ENCODE measurements around the gene PSG5.
"Not testable (repeated sequence)": the region's sequence is repeated elsewhere in the genome, so short reads cannot be mapped to it uniquely, and the experiment has no call there.

The PSG5 gene

DNA sequence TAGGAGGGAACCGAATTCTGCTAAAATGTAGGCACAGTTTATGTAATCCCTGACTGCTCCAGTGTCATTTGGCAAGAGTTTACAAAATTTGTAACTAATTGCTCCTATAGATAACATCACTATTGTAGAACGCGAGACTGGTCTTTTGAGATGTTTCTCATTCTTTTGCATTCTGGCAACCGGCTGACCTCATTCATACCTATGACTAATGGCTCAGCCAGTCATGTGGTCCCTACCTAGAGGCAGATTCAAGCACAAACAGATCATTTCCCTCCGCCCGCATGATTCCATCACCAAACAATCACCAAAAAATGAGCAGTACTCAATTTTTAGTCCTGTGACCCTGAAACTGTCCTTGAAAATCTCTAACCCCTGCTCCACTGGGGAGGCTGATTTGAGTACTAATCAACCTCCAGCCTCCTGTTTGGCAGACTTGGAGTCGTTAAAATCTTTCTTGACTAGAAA is 15.0 kb upstream of the PSG5 start:
- H3K4me3 ChIP-seq (ENCODE audit: low read depth, low read length), result not testable (repeated sequence)

DNA sequence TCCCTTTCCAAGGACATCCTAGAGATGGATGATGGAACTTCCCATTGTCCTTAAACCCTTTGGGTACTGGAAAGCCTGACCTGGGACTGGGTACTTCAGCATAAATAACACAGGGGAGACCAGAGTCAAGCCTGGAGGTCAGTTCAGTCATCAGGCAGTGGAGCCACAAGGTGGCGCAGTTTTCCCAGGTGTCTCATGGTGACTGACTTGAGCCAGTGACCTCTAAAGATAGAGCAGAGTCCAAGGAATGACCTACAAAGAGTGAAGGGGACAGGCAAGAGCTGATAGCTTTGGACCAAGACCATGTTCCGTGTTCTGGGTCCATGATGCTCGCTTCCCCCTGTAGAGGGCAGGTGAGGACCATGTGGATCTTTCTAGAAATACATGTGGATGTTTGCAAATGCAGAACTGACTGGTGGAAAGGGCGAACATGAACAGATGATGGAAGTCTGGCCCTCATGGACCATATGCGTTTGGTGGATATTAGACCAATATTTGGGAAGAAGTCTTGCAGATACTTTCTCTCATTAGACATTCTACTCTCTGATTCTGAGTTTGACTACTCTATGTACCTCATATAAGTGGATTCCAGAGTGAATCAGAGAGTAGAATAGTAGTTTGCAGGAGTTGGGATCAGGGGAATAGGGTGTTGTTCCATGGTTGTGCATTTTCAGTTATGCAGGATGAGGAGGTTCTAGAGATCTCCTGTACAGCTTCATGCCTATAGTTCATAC is 12.5 kb upstream of the PSG5 start:
- not testable (repeated sequence) for H3K4me3 ChIP-seq (ENCODE audit: low read depth, low read length)

DNA sequence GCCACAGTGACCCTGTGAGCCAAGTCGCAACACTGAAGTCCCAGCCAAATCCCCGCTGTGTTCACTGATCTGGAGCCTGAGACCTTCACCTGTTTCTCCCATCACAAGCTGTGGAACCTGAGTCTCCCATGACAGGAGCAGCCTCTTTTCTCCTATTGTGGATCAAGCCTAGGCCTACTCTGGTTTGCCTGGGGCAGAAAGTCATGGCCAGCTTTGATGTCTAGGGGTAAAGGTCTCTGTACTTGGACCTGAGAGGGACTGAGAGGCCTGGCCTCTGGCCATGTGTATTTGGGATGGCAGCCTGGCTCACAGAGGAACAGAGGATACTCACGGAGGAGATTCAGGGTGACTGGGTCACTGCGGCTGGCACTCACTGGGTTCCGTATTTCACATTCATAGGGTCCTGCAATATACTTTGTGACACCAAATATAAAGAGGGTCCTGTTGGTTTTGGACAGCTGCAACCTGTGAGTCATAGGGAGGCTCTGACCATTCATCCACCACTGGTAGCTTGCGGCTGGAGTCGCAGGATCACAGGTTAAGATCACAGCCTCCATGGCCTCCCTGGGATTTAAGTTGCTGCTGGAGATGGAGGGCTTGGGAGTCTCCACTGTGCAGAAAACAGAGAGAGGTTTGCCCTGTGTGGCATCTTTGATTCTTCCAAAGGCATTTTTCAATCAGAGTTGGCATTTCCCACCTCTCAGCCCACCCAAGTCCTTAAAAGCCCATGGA is 11.5 kb upstream of the PSG5 start:
- H3K4me3 ChIP-seq (ENCODE audit: low read depth, low read length), result not testable (repeated sequence)

DNA sequence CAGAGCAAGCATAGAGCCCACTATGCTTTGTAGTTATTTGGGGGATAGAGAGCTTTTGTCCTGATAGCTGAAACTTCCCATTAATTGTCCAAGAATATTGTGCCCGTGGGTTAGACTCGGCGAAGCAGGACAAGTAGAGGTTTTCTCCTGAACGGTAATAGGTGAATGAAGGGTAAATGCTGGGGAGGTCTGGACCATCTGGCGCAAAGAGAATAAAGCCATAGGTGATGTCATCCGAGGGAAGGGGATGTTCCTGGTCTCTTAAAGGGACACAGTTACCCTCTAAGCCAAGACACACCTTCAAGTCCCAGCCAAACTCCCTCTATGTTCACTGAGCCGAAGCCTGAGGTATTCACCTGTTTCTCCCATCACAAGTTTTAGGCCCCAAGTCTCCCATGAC is 8.1 kb upstream of the PSG5 start:
- H3K4me3 ChIP-seq (ENCODE audit: low read depth, low read length), result not testable (repeated sequence)

DNA sequence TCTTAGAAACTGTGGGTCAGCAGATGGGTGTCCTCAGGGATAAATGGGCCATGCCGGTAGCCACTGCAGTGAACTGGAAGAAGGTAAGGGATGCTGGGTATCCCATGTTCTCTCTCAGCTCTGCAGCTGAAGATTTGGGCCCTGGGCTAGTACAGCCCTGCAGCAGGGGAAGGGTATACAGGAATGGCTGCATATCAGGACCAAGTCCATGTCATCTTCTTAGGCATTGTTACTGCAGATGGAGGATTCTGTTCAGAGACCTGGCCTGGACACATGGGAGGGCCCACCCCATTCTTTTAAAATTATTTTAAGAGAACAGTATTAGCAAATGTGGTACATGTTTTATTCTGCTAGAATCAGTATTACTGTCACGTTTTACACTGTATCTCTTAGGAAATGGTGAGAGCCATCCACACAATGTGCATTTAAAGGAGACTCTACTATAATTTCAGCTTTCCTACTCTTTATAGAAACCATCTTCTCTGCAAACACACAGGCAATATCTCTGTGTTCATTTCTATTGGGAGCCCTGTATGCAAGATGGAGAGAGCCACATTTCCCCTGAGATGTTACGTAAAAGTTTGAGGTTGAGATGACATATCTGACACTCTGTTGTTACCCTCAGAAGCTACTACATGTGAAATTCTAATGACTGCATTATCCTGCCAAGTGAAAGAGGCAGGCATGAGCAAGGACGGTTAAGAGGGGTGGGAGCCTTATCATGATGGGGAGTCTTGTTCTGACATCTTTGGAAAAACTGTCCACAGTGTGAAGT is 6.2 kb upstream of the PSG5 start:
- not testable (repeated sequence) for H3K4me3 ChIP-seq (ENCODE audit: low read depth, low read length)

DNA sequence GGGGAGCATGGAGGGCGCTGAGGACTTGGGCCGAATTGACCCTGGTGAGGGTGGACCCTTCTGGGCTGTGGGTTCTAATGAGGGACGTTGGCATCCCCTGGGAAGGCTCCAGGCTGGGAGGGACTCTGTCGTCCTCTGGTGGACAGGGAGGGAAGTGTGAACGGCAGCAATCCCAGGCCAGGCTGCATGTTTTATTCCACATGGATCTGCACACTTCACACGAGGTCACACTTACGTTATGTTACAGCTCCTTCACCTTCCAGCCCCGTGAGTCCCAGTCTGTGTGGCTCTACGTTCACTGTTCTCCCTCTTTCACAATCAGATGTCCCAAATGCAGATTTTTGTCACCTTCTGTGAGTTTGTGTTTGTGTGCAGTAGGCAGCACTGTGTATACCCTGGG is 1.8 kb upstream of the PSG5 start:
- TF ChIP-seq, protein P1, sequence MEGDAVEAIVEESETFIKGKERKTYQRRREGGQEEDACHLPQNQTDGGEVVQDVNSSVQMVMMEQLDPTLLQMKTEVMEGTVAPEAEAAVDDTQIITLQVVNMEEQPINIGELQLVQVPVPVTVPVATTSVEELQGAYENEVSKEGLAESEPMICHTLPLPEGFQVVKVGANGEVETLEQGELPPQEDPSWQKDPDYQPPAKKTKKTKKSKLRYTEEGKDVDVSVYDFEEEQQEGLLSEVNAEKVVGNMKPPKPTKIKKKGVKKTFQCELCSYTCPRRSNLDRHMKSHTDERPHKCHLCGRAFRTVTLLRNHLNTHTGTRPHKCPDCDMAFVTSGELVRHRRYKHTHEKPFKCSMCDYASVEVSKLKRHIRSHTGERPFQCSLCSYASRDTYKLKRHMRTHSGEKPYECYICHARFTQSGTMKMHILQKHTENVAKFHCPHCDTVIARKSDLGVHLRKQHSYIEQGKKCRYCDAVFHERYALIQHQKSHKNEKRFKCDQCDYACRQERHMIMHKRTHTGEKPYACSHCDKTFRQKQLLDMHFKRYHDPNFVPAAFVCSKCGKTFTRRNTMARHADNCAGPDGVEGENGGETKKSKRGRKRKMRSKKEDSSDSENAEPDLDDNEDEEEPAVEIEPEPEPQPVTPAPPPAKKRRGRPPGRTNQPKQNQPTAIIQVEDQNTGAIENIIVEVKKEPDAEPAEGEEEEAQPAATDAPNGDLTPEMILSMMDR (IDR thresholded peaks at IDR 0.05; ENCODE audit: low read depth, low read length), result peak; percentile 43
- not testable (repeated sequence) for H3K4me3 ChIP-seq (ENCODE audit: low read depth, low read length)

DNA sequence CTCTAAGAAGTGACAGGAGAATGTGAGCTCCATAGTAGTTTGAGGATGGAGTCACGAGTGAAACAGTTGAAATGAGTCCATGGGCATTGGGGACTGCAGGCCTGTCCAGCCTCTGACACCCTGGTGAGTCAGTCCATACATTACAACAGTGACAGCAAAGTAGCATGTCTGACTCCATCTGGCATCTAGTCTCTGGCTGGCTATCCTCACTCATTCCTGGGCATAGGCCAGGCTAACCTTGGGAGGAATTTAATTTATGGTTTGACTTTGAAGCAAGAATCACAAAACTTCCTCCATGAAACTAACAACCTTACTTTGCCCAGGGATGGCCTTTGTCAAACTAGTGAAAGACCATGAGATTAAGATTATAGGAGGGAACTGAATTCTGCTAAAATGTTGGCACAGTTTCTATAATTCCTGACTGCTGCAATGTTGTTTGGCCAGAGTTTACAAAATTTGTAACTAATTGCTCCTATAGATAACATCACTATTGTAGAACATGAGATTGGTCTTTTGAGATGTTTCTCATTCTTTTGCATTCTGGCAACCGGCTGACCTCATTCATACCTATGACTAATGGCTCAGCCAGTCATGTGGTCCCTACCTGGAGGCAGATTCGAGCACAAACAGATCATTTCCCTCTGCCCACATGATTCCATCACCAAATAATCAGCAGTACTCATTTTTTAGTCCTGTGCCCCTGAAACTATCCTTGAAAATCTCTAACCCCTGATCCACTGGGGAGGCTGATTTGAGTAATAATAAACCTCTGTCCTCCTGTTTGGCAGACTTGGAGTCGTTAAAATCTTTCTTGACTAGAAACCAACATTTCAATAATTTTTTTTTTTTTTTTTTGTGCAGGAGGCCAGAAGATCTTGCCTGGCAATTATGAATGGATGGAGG is 4.2 kb downstream of the PSG5 start:
- not testable (repeated sequence) for H3K4me3 ChIP-seq (ENCODE audit: low read depth, low read length)

DNA sequence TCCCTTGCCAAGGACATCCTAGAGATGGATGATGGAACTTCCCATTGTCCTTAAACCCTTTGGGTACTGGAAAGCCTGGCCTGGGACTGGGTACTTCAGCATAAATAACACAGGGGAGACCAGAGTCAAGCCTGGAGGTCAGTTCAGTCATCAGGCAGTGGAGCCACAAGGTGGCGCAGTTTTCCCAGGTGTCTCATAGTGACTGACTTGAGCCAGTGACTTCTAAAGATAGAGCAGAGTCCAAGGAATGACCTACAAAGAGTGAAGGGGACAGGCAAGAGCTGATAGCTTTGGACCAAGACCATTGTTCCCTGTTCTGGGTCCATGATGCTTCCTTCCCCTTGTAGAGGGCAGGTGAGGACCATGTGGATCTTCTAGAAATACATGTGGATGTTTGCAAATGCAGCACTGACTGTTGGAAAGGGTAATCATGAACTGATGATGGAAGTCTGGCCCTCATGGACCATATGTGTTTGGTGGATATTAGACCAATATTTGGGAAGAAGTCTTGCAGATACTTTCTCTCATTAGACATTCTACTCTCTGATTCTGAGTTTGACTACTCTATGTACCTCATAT is 6.7 kb downstream of the PSG5 start:
- H3K4me3 ChIP-seq (ENCODE audit: low read depth, low read length), result not testable (repeated sequence)

DNA sequence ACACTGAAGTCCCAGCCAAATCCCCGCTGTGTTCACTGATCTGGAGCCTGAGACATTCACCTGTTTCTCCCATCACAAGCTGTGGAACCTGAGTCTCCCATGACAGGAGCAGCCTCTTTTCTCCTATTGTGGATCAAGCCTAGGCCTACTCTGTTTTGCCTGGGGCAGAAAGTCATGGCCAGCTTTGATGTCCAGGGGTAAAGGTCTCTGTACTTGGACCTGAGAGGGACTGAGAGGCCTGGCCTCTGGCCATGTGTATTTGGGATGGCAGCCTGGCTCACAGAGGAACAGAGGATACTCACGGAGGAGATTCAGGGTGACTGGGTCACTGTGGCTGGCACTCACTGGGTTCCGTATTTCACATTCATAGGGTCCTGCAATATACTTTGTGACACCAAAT is 7.8 kb downstream of the PSG5 start:
- H3K4me3 ChIP-seq (ENCODE audit: low read depth, low read length), result not testable (repeated sequence)

DNA sequence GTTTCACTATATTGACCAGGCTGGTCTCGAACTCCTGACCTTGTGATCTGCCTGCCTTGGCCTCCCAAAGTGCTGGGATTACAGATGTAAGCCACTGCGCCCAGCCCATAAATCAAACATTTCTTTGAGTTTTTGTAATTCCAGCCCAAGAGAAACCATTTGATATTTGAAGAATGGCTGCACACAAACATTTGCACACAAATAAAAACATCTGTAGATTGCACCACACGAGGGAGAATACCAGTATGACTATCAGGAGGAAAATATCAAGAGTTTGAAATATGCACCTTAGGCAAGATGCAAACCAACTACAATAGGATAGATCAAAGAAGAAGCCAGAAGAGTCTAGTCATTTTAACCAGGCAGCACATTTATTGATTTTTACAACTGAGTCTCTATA is 20.4 kb downstream of the PSG5 start:
- H3K4me3 ChIP-seq (ENCODE audit: low read depth, low read length), result not testable (repeated sequence)

DNA sequence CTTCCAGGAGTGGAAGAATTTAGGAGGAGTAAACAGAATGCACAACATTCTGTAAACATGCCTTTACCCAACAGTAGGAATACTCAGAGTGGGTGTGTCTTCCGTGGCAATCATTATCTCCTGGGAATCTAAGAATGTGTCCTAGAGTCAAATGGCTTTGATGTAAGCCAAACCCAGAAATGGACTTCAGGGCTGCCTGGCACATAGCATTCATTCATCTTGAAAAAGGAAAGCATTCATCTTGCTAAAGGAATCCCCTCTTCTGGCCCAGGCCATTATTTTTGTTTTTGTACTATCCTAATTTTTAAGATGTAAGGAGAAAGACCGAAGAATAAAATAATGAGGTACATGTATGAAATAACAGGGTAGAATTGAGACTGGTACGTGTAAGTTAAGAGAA is 23.2 kb downstream of the PSG5 start:
- not testable (repeated sequence) for H3K4me3 ChIP-seq (ENCODE audit: low read depth, low read length)

DNA sequence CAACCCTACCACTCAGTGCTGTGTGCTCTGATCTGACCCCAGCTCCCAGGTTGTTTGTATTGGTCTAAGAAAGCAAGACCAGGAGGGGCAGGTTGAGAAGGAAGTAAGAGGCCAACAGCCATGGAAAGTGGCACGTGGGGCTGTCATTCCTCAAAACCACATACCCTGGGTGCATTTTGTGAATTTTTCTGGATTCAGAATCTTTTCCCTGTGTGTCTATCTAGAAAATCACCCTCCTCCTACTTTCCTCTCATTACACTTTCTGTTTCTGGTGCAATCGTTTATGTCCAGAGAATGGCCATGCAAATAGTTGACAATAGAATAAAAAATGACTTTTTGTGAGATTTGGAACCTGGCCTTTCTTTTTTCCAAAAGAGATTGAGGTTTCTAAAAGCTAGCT is 24.1 kb downstream of the PSG5 start:
- not testable (repeated sequence) for H3K4me3 ChIP-seq (ENCODE audit: low read depth, low read length)

DNA sequence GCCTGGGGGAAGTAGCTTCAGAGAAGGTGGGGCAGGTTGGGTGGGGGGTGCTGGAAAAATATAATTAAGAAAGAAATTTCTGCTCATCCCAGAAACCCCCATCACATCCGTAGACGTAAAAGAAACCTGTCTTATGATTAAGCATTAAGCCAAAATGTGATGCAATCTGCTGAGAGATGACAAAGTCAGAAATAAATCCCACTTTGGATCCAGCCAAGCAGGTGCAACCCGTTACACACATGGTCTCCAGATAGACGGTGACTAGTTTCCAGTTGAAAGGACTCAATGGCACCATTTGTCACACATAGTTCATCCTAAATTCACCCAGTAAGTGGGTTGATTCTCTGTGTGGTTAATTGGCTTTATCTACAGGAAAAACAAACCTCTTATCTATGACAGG is 34.1 kb downstream of the PSG5 start:
- H3K4me3 ChIP-seq (ENCODE audit: low read depth, low read length), result no peak overlapping the region
- TF ChIP-seq, protein P1 (IDR thresholded peaks at IDR 0.05; ENCODE audit: low read depth, low read length), result no peak

DNA sequence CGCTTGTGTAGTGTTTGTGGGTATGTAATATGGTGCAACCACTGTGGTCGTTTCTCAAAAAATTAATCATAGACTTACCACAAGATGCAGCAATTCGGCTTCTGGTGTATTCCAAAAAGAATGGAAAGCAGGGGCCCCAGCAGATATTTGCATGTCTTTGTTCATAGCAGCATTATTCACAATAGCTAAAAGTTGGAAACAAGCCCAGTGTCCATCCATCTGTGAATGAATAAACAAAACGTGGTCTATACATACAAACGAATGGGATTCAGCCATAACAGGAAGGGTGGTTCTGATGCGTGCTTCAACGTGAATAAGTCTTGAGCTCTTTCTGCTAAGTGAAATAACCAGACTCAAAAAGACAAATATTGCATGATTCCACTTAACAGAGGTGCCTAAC is 36.5 kb downstream of the PSG5 start:
- not testable (repeated sequence) for H3K4me3 ChIP-seq (ENCODE audit: low read depth, low read length)
